ENCODE measurements around the gene EZH2.

DNA sequence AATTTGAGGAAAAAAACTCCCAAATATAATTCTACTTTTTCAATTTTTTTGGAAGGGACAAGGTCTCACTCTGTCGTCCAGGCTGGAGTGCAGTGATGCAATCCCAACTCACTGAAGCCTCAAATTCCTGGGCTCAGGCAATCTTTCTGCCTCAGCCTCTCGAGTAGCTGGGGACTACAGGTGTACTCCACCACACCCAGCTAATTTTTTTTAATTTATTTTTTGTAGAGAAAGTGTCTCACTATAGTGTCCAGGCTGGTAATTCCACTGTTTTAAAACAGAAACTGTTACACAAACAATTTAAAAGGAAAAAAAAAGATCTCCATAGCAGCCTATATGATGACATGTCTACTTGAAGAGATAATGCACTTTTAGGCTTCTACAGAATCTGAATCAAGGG is 25.6 kb downstream of the EZH2 start:
- TF ChIP-seq, protein P1, sequence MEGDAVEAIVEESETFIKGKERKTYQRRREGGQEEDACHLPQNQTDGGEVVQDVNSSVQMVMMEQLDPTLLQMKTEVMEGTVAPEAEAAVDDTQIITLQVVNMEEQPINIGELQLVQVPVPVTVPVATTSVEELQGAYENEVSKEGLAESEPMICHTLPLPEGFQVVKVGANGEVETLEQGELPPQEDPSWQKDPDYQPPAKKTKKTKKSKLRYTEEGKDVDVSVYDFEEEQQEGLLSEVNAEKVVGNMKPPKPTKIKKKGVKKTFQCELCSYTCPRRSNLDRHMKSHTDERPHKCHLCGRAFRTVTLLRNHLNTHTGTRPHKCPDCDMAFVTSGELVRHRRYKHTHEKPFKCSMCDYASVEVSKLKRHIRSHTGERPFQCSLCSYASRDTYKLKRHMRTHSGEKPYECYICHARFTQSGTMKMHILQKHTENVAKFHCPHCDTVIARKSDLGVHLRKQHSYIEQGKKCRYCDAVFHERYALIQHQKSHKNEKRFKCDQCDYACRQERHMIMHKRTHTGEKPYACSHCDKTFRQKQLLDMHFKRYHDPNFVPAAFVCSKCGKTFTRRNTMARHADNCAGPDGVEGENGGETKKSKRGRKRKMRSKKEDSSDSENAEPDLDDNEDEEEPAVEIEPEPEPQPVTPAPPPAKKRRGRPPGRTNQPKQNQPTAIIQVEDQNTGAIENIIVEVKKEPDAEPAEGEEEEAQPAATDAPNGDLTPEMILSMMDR (IDR thresholded peaks at IDR 0.05): no peak
- TF ChIP-seq EP300 (IDR thresholded peaks at IDR 0.05; ENCODE audit: low read depth) (no peak), POLR2A (IDR thresholded peaks at IDR 0.05) (no peak)

Data from transverse colon (tissue), 3 donors.